ENCODE data around the gene SLC17A6.

DNA sequence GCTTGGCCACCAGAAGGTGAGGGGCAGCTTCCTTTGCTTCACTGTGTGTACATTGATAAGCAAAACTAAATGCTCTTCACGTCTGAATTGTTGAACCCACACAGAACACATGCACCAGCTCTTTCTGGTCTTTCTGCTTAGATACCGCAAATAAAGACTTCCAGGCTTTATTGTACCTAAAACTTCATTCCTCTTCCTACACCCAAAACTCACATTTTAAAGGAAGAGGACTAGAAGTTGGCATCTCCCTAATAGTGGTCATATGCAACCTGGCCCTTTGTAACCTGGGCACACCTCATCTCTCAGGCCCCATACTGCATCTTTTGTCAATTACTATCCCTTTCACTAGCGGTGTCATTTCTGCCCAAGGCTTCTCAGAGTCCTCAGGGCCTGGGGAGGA lies 5.9 kb downstream of the SLC17A6 start:
- TF ChIP-seq GATA1 (IDR thresholded peaks at IDR 0.05; ENCODE audit: low read depth, low read length) = no peak
- no peak for TF ChIP-seq POLR2A (IDR thresholded peaks at IDR 0.05; ENCODE audit: low read length)

All from erythroblast (primary cell).